IMR-90 (cell line): ENCODE data around the gene KATNB1. TPM values are rescaled to one million over a fixed set of nuclear protein-coding genes. Genes with fewer than 3 reads are reported as not detected.

Source experiments
- ATAC-seq: fragments of 200-7000 bp; cut with Tn5 transposase; 2 replicates; pipeline ENCODE4 v1.9.1; 2020; ENCODE audit warnings: low read depth, mild to moderate bottlenecking, moderate library complexity
- BruUV-seq: library from RNA; stranded (reverse); fragments of 400-500 nt; replicated peaks from 2 replicates; lab custom pipeline; 2021; lab: Mats Ljungman, UMichigan
- CTCF ChIA-PET: fragments of 300-600 bp; formaldehyde crosslinking; extraction: SDS; loops from one replicate; lab custom pipeline; 2021; ENCODE audit warnings: antibody characterized with exemption; lab: Yijun Ruan, JAX
- POLR2A ChIA-PET: fragments of 300-600 bp; sonication (Branson Sonifier 250); formaldehyde crosslinking; loops from one replicate; lab custom pipeline; 2022; ENCODE audit warnings: antibody characterized with exemption; ENCODE audit not compliant: unreplicated experiment; lab: Charles Lee
- DNase-seq: peaks from one replicate; pipeline ENCODE4 v3.0.0; 2013
- H2AFZ ChIP-seq: replicated peaks from 2 replicates; pipeline ENCODE3; 2013; ENCODE audit warnings: low read length, mild to moderate bottlenecking; ENCODE audit not compliant: poor library complexity
- H2AK5ac ChIP-seq: 2 replicates; pipeline ENCODE4 v1.6.1; 2013; ENCODE audit warnings: low read depth, low read length, inconsistent platforms
- H2AK9ac ChIP-seq: replicated peaks from 2 replicates; pipeline ENCODE3; 2013; ENCODE audit warnings: mild to moderate bottlenecking, low read depth, low read length, moderate library complexity; ENCODE audit not compliant: poor library complexity
- H2BK120ac ChIP-seq: 2 replicates; pipeline ENCODE4 v1.6.1; 2013; ENCODE audit warnings: low read depth, low read length, inconsistent platforms
- H2BK15ac ChIP-seq: 3 replicates; pipeline ENCODE4 v1.6.1; 2013; ENCODE audit warnings: low read depth, low read length, inconsistent platforms
- H2BK20ac ChIP-seq: 2 replicates; pipeline ENCODE4 v1.6.1; 2013; ENCODE audit warnings: low read depth, mild to moderate bottlenecking, inconsistent platforms, low read length, moderate library complexity
- H2BK5ac ChIP-seq: 2 replicates; pipeline ENCODE4 v1.6.1; 2013; ENCODE audit warnings: mild to moderate bottlenecking, low read depth, low read length, inconsistent platforms; ENCODE audit not compliant: poor library complexity, severe bottlenecking
- H3K14ac ChIP-seq: replicated peaks from 2 replicates; pipeline ENCODE4 v1.6.1; 2013; ENCODE audit warnings: low read depth, low read length, inconsistent platforms
- H3K18ac ChIP-seq: 2 replicates; pipeline ENCODE4 v1.6.1; 2013; ENCODE audit warnings: low read depth, low read length, control low read depth
- H3K23ac ChIP-seq: 2 replicates; pipeline ENCODE4 v1.6.1; 2013; ENCODE audit warnings: low read depth, low read length, inconsistent platforms
- H3K27ac ChIP-seq: 2 replicates; pipeline ENCODE4 v1.5.1; 2013; ENCODE audit warnings: mild to moderate bottlenecking, control low read depth, low read length; ENCODE audit not compliant: insufficient read depth
- H3K27me3 ChIP-seq: 2 replicates; pipeline ENCODE4 v1.6.1; 2013; ENCODE audit warnings: low read length; ENCODE audit not compliant: control insufficient read depth, insufficient read depth
- H3K36me3 ChIP-seq: 2 replicates; pipeline ENCODE4 v1.6.1; 2013; ENCODE audit warnings: low read length, mixed read lengths; ENCODE audit not compliant: control insufficient read depth, insufficient read depth
- H3K4ac ChIP-seq: 2 replicates; pipeline ENCODE4 v1.6.1; 2013; ENCODE audit warnings: low read depth, low read length, inconsistent platforms
- H3K4me1 ChIP-seq: 2 replicates; pipeline ENCODE4 v1.6.1; 2013; ENCODE audit warnings: low read length, mixed read lengths; ENCODE audit not compliant: control insufficient read depth, insufficient read depth
- H3K4me2 ChIP-seq: 2 replicates; pipeline ENCODE4 v1.6.1; 2013; ENCODE audit warnings: low read depth, mild to moderate bottlenecking, control low read depth, low read length, moderate library complexity
- H3K4me3 ChIP-seq: 2 replicates; pipeline ENCODE4 v1.5.1; 2013; ENCODE audit warnings: low read depth, mild to moderate bottlenecking, control low read depth, low read length, moderate library complexity; ENCODE audit not compliant: insufficient read depth
- H3K56ac ChIP-seq: 2 replicates; pipeline ENCODE4 v1.6.1; 2013; ENCODE audit warnings: low read length, inconsistent platforms; ENCODE audit not compliant: insufficient read depth; ENCODE audit errors: extremely low read depth
- H3K79me1 ChIP-seq, 2 experiments: 2 replicates each; pipeline ENCODE4 v1.6.1; 2013; ENCODE audit warnings: low read length in 2 of 2, inconsistent platforms in 1 of 2, low read depth in 1 of 2
- H3K9ac ChIP-seq: 2 replicates; pipeline ENCODE4 v1.6.1; 2013; ENCODE audit warnings: low read depth, low read length, control low read depth
- H3K9me1 ChIP-seq: 2 replicates; pipeline ENCODE4 v1.6.1; 2013; ENCODE audit warnings: low read length, inconsistent platforms; ENCODE audit not compliant: insufficient read depth
- H3K9me3 ChIP-seq: 2 replicates; pipeline ENCODE4 v1.6.1; 2013; ENCODE audit warnings: low read length; ENCODE audit not compliant: control insufficient read depth, insufficient read depth
- H4K20me1 ChIP-seq: 2 replicates; pipeline ENCODE4 v1.6.1; 2013; ENCODE audit warnings: low read length, inconsistent platforms; ENCODE audit not compliant: insufficient read depth
- H4K5ac ChIP-seq: 2 replicates; pipeline ENCODE4 v1.6.1; 2013; ENCODE audit warnings: mild to moderate bottlenecking, low read depth, low read length, control low read depth
- H4K8ac ChIP-seq, 2 experiments: 2 replicates each; pipeline ENCODE4 v1.6.1; 2013; ENCODE audit warnings: low read depth in 2 of 2, low read length in 2 of 2, control low read depth in 1 of 2, inconsistent platforms in 1 of 2
- H4K91ac ChIP-seq: 2 replicates; pipeline ENCODE4 v1.6.1; 2013; ENCODE audit warnings: low read depth, low read length, inconsistent platforms; ENCODE audit not compliant: insufficient read depth
- BHLHE40 ChIP-seq: fragments of 150-350 bp; IDR thresholded peaks from 2 replicates; pipeline ENCODE4 v1.6.1; 2016; ENCODE audit warnings: mild to moderate bottlenecking, low read depth, low read length
- CEBPB ChIP-seq: IDR thresholded peaks from 2 replicates; pipeline ENCODE4 v1.6.1; 2012; ENCODE audit warnings: low read depth, low read length, improper control_type of control experiment
- FOS ChIP-seq: fragments of 150-350 bp; IDR thresholded peaks from 2 replicates; pipeline ENCODE4 v1.6.1; 2016; ENCODE audit warnings: low read depth, low read length
- MAZ ChIP-seq: IDR thresholded peaks from 2 replicates; pipeline ENCODE4 v1.6.1; 2012; ENCODE audit warnings: low read depth, mild to moderate bottlenecking, low read length, improper control_type of control experiment, moderate library complexity, borderline replicate concordance
- MXI1 ChIP-seq: IDR thresholded peaks from 2 replicates; pipeline ENCODE4 v1.6.1; 2012; ENCODE audit warnings: low read depth, mild to moderate bottlenecking, low read length, moderate library complexity, borderline replicate concordance
- RAD21 ChIP-seq: IDR thresholded peaks from 2 replicates; pipeline ENCODE4 v1.6.1; 2012; ENCODE audit warnings: low read length, improper control_type of control experiment
- SMC3 ChIP-seq: fragments of 150-350 bp; IDR thresholded peaks from 2 replicates; pipeline ENCODE4 v1.6.1; 2016; ENCODE audit warnings: low read depth, mild to moderate bottlenecking, antibody characterized with exemption, low read length, moderate library complexity
- WGBS, 2 experiments: methylation state at CpG; one replicate each; pipeline versions ENCODE4 v1.1.5 to v1.1.7; 2013; ENCODE audit warnings: missing lambda C conversion rate in 2 of 2; ENCODE audit not compliant: insufficient read length in 1 of 2; ENCODE audit errors: extremely low coverage in 2 of 2; 5-methylcytosine and 5-hydroxymethylcytosine counted together
- dilution Hi-C: fragments of 300-500 bp; cut with HindIII; formaldehyde crosslinking; loops from one replicate; pipeline ENCODE4 v1.14.3; 2018; ENCODE audit warnings: low sequenced_read_pairs; ENCODE audit not compliant: unreplicated experiment
- in situ Hi-C: fragments of 300-500 bp; cut with MboI; formaldehyde crosslinking; loops from 3 replicates; pipeline ENCODE4 v1.14.3; 2019; ENCODE audit warnings: low sequenced_read_pairs, inconsistent platforms, mixed read lengths
- intact Hi-C: fragments of 100-400 bp; cut with micrococcal nuclease; formaldehyde crosslinking; loops from 2 replicates; pipeline ENCODE4 v1.10.0; 2022
- polyA plus RNA-seq, 3 experiments: library from polyadenylated mRNA; depleted of rRNA; stranded (reverse); fragments of >200 nt; gene quantifications; 2 replicates each; pipeline ENCODE4 v1.2.3, GENCODE V29; 2012; ENCODE audit warnings: low replicate concordance in 1 of 3
- total RNA-seq: library from RNA; depleted of rRNA; stranded (reverse); fragments of >200 nt; gene quantifications from 2 replicates; pipeline ENCODE4 v1.2.3, GENCODE V29; 2012

KATNB1 gene
- total and polyA plus RNA-seq, 2 of the 4 experiments (the other 2 are of a cell fraction): 10.9 to 23.5 TPM

DNA sequence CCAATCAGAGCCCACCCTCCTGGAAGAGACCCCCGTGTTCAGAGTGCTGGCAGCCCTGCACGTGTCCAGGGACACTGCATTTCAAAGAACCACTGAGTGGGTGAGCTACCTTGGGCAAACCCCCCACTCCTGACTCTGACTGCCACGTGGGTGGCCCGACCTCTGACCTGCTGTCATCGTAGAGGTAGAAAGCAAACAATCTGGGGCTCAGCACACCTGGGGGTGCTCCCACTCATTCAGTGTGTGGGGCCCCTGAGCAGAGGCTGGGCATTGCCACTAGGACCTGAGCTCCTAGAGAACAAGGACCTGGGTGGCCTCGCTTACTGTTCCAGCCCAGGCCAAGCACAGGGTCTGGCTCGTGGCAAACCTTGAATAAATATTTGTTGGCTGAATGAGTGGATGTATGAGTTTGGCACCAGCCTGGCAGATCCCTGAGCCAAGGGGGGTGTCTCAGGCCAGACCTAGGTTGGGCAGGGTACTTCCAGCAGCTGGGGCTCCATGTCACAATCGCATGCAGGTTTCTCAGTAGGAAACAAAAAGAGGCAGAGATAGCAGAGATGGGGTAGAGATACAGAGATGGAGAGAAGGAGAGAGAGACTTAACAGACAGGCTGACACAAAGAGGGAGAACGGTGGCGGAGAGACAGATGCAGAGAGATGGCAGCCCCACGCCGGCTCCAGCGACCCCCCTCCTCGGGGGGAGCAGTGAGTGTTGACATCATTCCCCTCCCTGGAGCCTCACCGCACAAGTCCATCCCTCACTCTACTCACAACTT is 46.4 kb upstream of the KATNB1 start:
- DNase-seq: no peak
- Histone ChIP-seq H4K8ac (no peak overlapping the region), H3K23ac (no peak overlapping the region), H4K20me1 (no peaks in the 10 kb centered on the region), H4K5ac (no peak overlapping the region), H2AK5ac (no peak overlapping the region), H3K56ac (no peak overlapping the region), H2BK120ac (no peak overlapping the region), H3K9ac (no peak overlapping the region), H4K91ac (no peak overlapping the region), H2AK9ac (no peak overlapping the region), H2AFZ (peak overlapping the region; percentile 8), H2BK5ac (no peak overlapping the region), H3K9me3 (no peaks in the 10 kb centered on the region), H3K27ac (no peak overlapping the region), H3K9me1 (no peaks in the 10 kb centered on the region), H3K4me3 (no peak overlapping the region), H3K14ac (no peak overlapping the region), H2BK20ac (no peak overlapping the region), H3K4me1 (no peaks in the 10 kb centered on the region), H3K4ac (no peak overlapping the region), H3K36me3 (no peaks in the 10 kb centered on the region), H3K27me3 (peaks cover 74% of the 10 kb centered on the region), H3K4me2 (no peak overlapping the region), H2BK15ac (no peak overlapping the region), H3K79me1 (no peaks in the 10 kb centered on the region), H3K18ac (no peak overlapping the region)
- ChIA-PET CTCF (interaction anchor here (0.6 kb wide), 1 partner anchor 18 kb away, joined by 3 read pairs; no protein-coding TSS in a partner anchor), POLR2A (no interaction called here)
- TF ChIP-seq BHLHE40: no peak
- no peak for TF ChIP-seq RAD21
- no peak for TF ChIP-seq CEBPB
- TF ChIP-seq SMC3: no peak
- no peak for TF ChIP-seq MXI1
- TF ChIP-seq MAZ: no peak
- TF ChIP-seq FOS: no peak
- dilution Hi-C loops (no loop called here), in situ Hi-C loops (no loop called here), intact Hi-C loops (no loop called here)
- no peak for ATAC-seq
- BruUV-seq: no TSS peak
- WGBS, 2 experiments: 10% methylated on average over 3 of the region's 15 CpGs; no CpG with 5 or more reads in 1 of the 2 experiments
